RPMI8226 (cell line): ENCODE measurements around the gene PFKFB2.

Experiments
- DNase-seq: peaks from one replicate; pipeline ENCODE4 v3.0.0-alpha.2; 2015

The PFKFB2 gene

GRCh38 chr1:207022996-207023679, 29.9 kb upstream of the PFKFB2 start:
- DNase-seq: no peak

DNA sequence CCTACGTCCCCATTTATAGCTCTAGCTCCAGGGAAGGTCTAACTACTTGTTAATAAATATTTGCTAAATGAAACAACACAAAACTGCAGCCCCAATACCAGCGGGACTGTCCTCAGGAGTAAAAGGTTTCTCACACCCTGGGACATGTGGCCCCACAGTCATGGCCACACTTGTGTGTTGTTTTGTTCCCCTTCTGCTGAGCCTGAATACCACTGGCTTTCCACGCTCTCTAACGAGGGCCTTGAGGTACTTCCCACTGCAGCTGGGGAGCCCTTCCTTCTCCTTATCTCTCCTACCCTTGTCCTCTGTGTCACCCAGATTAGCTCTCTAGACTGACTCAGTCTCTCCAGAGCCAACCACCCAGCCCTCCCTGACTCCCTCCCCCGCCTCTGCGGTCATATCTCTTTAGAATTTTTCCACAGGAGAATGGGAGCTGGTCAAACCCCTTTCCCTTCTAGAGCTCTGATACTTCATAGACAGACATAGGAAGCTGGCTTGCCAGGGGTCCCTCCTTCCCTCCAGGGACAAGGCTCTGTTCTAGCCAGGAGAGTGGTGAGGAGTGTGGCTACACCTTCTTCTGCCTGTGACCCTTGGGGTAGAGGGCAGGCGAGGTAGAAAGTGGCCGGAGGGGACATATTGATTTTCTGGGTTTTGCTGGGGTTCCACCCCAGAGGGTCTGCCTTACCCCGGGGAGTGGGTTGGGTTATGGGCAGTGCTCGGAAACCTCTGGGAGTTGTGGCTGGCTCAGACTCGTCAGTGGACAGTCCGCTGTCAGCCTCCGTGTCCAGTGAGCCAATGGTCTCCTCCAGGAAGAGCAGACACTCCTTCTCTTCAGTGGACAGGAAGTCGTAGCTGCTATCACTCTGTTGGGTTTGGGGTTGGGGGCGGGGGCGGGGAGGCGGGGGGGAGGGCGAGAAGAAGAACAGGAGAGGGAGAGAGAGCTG, 28.6 kb upstream of the PFKFB2 start:
- DNase-seq: no peak

- no peak for DNase-seq
Observed at GRCh38 chr1:207025146-207025880, 27.8 kb upstream of the PFKFB2 start.

GRCh38 chr1:207026104-207026534, 27.0 kb upstream of the PFKFB2 start:
- no peak for DNase-seq

DNA sequence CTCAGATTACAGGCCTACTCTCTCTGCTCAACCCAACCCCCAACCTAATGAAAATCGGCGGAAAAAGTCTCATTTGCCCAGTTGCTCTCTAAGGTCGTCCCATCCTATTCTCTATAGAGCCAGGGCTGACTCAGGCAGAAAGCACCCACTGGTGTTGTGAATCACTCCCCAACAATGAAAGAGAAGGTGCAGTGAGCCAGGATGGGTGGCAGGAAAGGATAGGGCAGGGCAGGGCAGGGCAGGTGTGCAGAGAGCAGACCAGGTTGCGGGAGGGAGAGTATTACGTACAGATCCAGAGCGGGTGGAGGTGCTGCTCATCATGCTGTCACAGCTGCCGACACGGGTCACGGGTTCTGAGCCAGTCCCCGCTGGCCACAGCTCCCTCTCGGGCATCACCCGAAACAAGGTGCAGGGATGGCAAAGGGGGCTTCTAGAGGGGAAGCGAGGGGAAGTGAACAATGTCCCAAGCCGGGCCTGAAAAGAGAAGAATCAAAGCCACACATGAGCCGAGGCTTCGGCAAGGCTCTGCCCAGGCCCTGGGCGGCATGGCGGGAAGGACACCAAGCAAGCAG, 25.8 kb upstream of the PFKFB2 start:
- no peak for DNase-seq

GRCh38 chr1:207027921-207028320, 25.2 kb upstream of the PFKFB2 start:
- no peak for DNase-seq

DNA sequence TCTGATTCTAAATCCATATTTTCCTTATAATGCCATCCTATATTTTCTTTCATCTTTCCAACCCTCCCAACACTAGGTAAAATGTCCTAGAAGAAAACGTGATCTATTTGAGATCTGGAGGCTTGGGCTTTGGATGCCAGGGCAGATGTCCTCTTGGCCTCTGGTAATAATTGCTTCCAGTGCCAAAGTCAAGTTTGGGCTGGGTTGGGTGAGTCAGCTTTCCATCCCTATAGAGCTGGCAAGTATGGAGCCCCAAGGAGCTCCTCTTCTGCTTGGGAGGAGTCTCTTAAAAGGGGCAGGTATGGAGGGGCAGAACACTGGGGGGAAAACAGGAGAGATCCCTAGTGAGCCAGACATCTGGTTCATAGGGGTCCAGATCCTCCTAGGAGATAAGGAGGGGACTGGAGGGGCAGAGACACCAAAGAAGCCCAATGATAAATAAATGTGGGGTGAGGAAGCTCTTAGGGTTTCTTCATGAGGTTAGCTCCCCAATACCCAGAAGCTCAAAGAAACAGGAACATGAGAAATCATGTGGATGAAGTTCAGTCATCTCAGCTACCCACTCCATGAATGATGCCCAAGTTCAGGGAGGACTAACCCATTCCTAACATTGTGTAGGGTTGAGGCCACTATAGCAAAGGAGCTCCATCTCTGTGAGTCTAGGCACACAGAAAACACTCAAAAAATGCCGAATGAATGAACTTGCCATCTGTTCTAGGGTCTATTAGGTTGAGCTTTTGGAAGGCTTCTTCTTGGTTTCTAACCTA, 24.0 kb upstream of the PFKFB2 start:
- DNase-seq: no peak

DNA sequence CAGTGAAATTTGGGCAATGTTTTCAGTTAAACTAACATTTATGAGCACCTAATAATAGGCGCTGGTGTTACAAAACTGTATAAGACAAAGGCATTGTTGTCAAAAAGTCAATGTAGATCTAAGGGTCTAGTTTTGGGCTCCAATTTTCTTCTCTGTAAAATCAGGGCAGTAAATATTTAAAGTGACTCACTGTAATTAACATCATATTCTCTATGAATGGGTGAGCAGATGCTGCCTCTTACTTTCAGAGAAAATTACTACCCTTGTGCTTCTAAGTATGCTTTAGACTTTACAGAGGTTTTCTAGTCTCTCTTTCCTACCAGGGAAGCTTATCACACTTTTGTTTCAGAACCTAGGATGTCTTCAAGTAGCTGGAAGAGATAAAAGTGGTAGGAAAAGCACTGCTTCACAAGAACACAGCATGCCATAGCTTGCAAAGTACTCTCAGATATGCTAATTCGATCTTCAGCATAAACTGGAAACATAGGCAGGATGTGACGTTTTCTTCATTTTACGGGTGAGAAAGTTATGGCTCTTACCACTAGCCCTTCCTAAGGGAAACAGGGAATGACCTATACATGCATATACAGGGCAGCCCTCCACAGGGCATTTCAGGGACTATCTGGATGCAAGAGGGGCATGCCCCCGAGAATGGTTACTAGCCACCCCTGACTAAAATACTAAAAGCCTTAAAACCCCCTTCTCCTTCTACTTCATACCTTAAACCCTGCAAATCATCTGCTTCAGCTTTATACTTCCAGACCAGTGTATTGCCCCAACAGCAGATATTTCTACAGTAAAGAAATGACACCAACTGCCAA, 23.2 kb upstream of the PFKFB2 start:
- DNase-seq: no peak

GRCh38 chr1:207030522-207031009, 22.5 kb upstream of the PFKFB2 start:
- no peak for DNase-seq

DNA sequence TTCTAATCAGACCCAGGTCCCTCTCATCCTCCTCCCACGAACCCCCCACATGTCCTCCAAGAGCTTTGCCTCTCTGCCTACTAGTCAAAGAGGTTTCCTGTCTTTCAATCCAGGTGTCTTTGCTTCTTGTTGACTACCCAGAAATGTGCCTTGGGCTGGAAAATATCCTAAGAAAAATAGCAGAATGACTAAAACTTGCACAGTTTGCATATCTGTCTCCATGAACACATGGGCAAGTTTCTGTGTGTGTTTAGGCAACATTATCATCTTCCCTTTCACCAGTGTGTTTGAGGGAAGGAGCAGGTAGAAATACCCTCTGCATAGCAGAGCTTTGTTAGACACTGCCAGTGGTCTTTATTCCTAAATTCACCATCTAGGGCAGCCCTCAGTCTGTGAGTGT, 22.1 kb upstream of the PFKFB2 start:
- no peak for DNase-seq

DNA sequence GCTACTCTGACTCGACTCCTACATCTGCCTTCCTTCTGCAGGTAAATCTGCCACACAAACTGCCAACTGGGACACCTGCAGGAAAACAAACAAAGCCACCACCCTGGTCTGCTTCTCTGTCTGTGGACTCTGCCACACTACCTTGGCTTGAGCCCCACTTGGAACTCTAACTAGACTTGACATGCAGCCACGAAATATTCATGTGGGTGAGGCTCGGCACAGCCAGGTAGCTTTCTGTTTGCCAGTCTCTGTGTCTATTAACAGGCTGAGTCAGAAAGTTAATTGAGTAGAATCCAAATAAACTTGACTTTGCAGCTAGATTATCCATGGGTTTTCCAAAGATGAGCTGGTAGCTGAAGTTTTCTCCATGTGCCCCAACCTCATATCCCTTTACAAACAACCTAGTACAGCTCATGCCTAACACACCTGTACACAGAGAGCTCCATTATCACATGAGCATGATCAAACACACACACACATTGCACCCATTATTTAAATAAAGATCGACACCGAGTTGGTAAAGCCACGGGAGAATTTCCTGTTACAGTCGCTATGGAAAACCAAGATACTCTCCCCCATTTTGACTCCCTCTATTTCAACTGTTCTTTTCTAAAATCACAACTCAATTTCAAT, 21.3 kb upstream of the PFKFB2 start:
- no peak for DNase-seq

GRCh38 chr1:207032528-207033017, 20.5 kb upstream of the PFKFB2 start, which contains the start of gene C1orf116:
TSS of gene C1orf116 (minus strand) at chr1:207032756. CDS start at chr1:207027598, 5,158 bp downstream.
- no peak for DNase-seq

GRCh38 chr1:207033302-207033701, 19.8 kb upstream of the PFKFB2 start:
- DNase-seq: no peak

DNA sequence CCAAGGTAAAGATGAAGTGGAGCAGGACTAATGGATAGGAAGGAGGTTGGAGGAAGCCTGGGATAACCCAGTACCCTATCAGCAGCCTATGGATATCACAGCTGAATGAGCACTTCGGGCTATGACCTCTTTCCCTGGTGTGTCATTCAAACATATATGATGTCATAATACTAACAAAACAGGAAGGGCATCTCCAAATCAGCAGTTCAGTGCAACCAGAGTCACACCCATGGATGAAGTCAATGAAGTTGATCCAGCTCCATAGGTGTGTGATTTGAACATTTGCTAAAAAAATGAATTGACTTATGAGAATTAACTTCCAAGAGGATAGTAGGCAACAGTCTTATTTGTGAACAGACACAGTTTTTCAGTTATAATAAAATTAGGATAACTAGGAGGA, 18.9 kb upstream of the PFKFB2 start:
- no peak for DNase-seq

DNA sequence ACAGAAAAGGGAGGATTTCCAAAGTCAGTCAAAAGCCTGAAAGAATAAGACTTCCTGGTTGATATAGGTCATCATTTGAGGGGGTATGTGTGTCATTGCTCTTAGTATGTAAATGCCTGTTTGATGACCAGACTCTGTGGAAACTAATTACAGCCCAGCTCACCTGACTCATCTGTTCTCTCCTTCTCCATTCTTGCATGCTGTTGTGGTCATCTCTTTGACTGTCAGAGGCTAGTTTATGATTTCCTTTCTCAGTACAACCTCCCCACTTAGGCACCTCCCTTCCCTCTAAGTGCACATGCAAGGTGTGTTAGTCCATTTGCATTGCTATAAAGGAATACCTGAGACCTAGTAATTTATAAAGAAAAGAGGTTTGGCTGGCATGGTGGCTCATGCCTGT, 18.1 kb upstream of the PFKFB2 start:
- DNase-seq: no peak

DNA sequence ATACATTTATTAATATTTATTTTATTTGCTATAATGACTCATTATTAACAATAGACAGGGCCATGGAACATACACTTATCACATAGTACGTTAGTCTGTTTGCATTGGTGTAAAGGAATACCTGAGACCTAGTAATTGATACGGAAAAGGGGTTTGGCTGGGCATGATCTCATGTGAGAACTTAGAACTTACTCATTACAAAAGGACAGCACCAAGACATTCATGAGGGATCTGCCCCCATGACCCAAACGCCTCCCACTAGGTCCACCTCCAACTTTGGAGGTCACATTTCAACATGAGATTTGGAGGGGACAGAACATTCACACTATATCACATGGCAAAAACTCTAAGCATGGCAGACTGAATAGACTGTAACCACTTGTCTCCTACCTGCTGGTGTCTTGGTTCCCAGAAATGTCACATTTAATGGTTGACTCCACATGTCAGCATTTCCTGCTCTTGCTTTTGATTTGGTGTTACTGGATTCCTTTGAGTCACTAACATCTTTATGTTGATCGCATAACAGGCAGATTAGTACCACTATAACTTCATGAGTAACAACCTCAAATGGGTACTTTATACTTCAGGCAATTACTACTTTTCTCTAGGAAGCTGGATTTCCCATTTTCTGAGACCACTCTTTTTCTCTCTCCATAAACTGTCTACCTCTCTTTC, 17.1 kb upstream of the PFKFB2 start:
- no peak for DNase-seq

DNA sequence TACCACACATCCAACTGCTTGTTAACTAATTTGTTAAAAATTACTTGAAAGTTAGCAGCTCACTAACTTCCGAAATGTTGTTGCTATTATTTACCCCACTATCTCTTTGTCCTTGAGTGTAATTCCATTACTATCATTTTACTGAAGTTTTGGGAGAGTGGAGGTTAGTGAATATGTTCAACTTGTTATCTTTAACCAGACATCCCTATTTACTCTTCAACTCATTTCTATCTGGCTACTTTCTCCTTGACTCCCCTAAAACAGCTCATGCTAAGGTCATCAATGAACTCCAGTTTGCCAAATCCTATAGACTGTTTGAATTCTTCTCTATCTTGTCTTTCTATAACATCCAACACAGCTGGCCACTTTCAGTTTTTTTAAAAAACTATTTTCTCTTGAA, 16.2 kb upstream of the PFKFB2 start:
- no peak for DNase-seq

- no peak for DNase-seq
Observed at GRCh38 chr1:207039380-207040180, 13.5 kb upstream of the PFKFB2 start.

GRCh38 chr1:207040181-207040533, 12.9 kb upstream of the PFKFB2 start:
- no peak for DNase-seq
